PC-9 (cell line): ENCODE measurements around the gene STOML1. TPM values are rescaled to one million over a fixed set of nuclear protein-coding genes. Genes with fewer than 3 reads are reported as not detected.
A peak's percentile ranks its signal among the peaks of the same experiment; 100 is the strongest.

Source experiments
- BruUV-seq: library from RNA; stranded (reverse); fragments of 400-500 nt; replicated peaks from 2 replicates; lab custom pipeline; 2021; lab: Mats Ljungman, UMichigan
- CTCF ChIA-PET: fragments of 300-600 bp; sonication (Branson Sonifier 250); formaldehyde crosslinking; loops from one replicate; lab custom pipeline; 2022; ENCODE audit warnings: antibody characterized with exemption; lab: Charles Lee
- POLR2A ChIA-PET: fragments of 300-600 bp; sonication (Branson Sonifier 250); formaldehyde crosslinking; loops from one replicate; lab custom pipeline; 2022; ENCODE audit warnings: antibody characterized with exemption; ENCODE audit not compliant: unreplicated experiment; lab: Charles Lee
- DNase-seq, 2 experiments: peaks; one replicate each; pipeline versions ENCODE4 v3.0.0 to v3.0.0-alpha.2; 2015 to 2022; ENCODE audit warnings: mixed read lengths in 1 of 2
- H2AFZ ChIP-seq: fragments of 200-600 bp; sonication (generic); 2 replicates; pipeline ENCODE4 v1.8.1; 2017; ENCODE audit warnings: antibody characterized with exemption
- H3F3A ChIP-seq: fragments of 200-600 bp; sonication (generic); 2 replicates; pipeline ENCODE4 v1.8.1; 2017; ENCODE audit warnings: antibody characterized with exemption, mild to moderate bottlenecking, low read depth; ENCODE audit not compliant: insufficient read depth
- H3K27ac ChIP-seq: fragments of 200-600 bp; sonication (generic); 2 replicates; pipeline ENCODE4 v1.6.1; 2016; ENCODE audit warnings: mixed run types
- H3K27me3 ChIP-seq: fragments of 200-600 bp; sonication (generic); 2 replicates; pipeline ENCODE4 v1.6.1; 2016; ENCODE audit warnings: low read depth, mixed run types; ENCODE audit not compliant: insufficient read depth
- H3K36me3 ChIP-seq: fragments of 200-600 bp; sonication (generic); 2 replicates; pipeline ENCODE4 v1.6.1; 2016; ENCODE audit warnings: low read depth, mixed run types
- H3K4me1 ChIP-seq: fragments of 200-600 bp; sonication (generic); replicated peaks from 2 replicates; pipeline ENCODE4 v1.6.1; 2016; ENCODE audit warnings: mixed run types; ENCODE audit not compliant: insufficient read depth
- H3K4me2 ChIP-seq: fragments of 200-600 bp; sonication (generic); 2 replicates; pipeline ENCODE4 v1.6.1; 2017; ENCODE audit warnings: mixed run types
- H3K4me3 ChIP-seq: fragments of 200-600 bp; sonication (generic); 2 replicates; pipeline ENCODE4 v1.6.1; 2016; ENCODE audit warnings: mixed run types
- H3K79me2 ChIP-seq: fragments of 200-600 bp; sonication (generic); 2 replicates; pipeline ENCODE4 v1.6.1; 2017; ENCODE audit warnings: low read depth, mixed run types
- H3K9me2 ChIP-seq: fragments of 200-600 bp; sonication (generic); 2 replicates; pipeline ENCODE4 v1.8.1; 2017; ENCODE audit warnings: mild to moderate bottlenecking; ENCODE audit not compliant: insufficient read depth
- H3K9me3 ChIP-seq: fragments of 200-600 bp; sonication (generic); 2 replicates; pipeline ENCODE4 v1.8.1; 2016; ENCODE audit warnings: low read depth; ENCODE audit not compliant: insufficient read depth
- H4K20me1 ChIP-seq: fragments of 200-600 bp; sonication (generic); 2 replicates; pipeline ENCODE4 v1.8.1; 2017; ENCODE audit not compliant: insufficient read depth
- EZH2 ChIP-seq: fragments of 200-600 bp; sonication (generic); IDR thresholded peaks from 2 replicates; pipeline ENCODE4 v1.8.0; 2017; ENCODE audit warnings: antibody characterized with exemption, low read depth
- intact Hi-C: fragments of 100-400 bp; cut with micrococcal nuclease; formaldehyde crosslinking; loops from one replicate; pipeline ENCODE4 v1.10.0; 2022; ENCODE audit not compliant: unreplicated experiment
- total RNA-seq: library from RNA; stranded (reverse); gene quantifications from 2 replicates; pipeline ENCODE4 v1.2.3, GENCODE V29; 2021
- TF ChIP-seq, protein P1 (sequence below): fragments of 200-600 bp; sonication (generic); conservative IDR thresholded peaks from 2 replicates; pipeline ENCODE4 v1.6.1; 2017; ENCODE audit warnings: mixed run types, antibody characterized with exemption, mild to moderate bottlenecking, moderate library complexity

STOML1 gene
- total RNA-seq, 1 experiment from 2014 or later, result 6.1 TPM

GRCh38 chr15:73996939-73997338 lies 4.8 kb upstream of the STOML1 start:
- Histone ChIP-seq H3K27me3 (no peaks in the 10 kb centered on the region), H3K79me2 (peaks cover 34% of the 10 kb centered on the region), H3K9me2 (no peaks in the 10 kb centered on the region), H3K36me3 (no peaks in the 10 kb centered on the region), H4K20me1 (no peaks in the 10 kb centered on the region), H3K4me1 (peaks cover 27% of the 10 kb centered on the region), H3K4me3 (peak overlapping the region; percentile 92; the same call in 1 of the 2 replicates), H2AFZ (no peak overlapping the region), H3K27ac (no peak overlapping the region), H3K4me2 (peak overlapping the region; percentile 100), H3F3A (peaks cover 7% of the 10 kb centered on the region), H3K9me3 (no peaks in the 10 kb centered on the region)
- TF ChIP-seq, protein P1, sequence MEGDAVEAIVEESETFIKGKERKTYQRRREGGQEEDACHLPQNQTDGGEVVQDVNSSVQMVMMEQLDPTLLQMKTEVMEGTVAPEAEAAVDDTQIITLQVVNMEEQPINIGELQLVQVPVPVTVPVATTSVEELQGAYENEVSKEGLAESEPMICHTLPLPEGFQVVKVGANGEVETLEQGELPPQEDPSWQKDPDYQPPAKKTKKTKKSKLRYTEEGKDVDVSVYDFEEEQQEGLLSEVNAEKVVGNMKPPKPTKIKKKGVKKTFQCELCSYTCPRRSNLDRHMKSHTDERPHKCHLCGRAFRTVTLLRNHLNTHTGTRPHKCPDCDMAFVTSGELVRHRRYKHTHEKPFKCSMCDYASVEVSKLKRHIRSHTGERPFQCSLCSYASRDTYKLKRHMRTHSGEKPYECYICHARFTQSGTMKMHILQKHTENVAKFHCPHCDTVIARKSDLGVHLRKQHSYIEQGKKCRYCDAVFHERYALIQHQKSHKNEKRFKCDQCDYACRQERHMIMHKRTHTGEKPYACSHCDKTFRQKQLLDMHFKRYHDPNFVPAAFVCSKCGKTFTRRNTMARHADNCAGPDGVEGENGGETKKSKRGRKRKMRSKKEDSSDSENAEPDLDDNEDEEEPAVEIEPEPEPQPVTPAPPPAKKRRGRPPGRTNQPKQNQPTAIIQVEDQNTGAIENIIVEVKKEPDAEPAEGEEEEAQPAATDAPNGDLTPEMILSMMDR, result no peak
- BruUV-seq, result no TSS peak
- peak in 1 of 2 experiments; percentile 34 for DNase-seq
- intact Hi-C loops, result no loop called here
- CTCF ChIA-PET, result interaction anchor here (0.8 to 1.0 kb wide), 2 partner anchors 24 to 51 kb away, joined by 3 to 4 read pairs; no protein-coding TSS in a partner anchor
- POLR2A ChIA-PET, result no interaction called here

- H3F3A ChIP-seq, result peaks cover 7% of the 10 kb centered on the region
- no peaks in the 10 kb centered on the region for H3K9me3 ChIP-seq
- DNase-seq, result no peak
- H3K4me3 ChIP-seq, result peak overlapping the region; percentile 92; the same call in 1 of the 2 replicates
- intact Hi-C loops, result no loop called here
- no peaks in the 10 kb centered on the region for H4K20me1 ChIP-seq
- ChIA-PET CTCF (interaction anchor here (0.6 to 1.0 kb wide), 3 partner anchors 23 to 228 kb away, joined by 3 to 4 read pairs (median 3); no protein-coding TSS in a partner anchor), POLR2A (interaction anchor here (0.6 kb wide), 2 partner anchors 10 to 51 kb away, joined by 3 to 12 read pairs; no protein-coding TSS in a partner anchor)
- H3K9me2 ChIP-seq, result no peaks in the 10 kb centered on the region
- peaks cover 34% of the 10 kb centered on the region for H3K79me2 ChIP-seq
- H3K4me1 ChIP-seq, result peaks cover 30% of the 10 kb centered on the region
- H3K4me2 ChIP-seq, result peak overlapping the region; percentile 100
- H3K27ac ChIP-seq, result no peak overlapping the region
- TF ChIP-seq, protein P1, result no peak
- no peak for TF ChIP-seq EZH2
- H3K27me3 ChIP-seq, result no peaks in the 10 kb centered on the region
- H3K36me3 ChIP-seq, result no peaks in the 10 kb centered on the region
- H2AFZ ChIP-seq, result no peak overlapping the region
- no TSS peak for BruUV-seq
Measured at GRCh38 chr15:73996267-73996666, 4.2 kb upstream of the STOML1 start.

DNA sequence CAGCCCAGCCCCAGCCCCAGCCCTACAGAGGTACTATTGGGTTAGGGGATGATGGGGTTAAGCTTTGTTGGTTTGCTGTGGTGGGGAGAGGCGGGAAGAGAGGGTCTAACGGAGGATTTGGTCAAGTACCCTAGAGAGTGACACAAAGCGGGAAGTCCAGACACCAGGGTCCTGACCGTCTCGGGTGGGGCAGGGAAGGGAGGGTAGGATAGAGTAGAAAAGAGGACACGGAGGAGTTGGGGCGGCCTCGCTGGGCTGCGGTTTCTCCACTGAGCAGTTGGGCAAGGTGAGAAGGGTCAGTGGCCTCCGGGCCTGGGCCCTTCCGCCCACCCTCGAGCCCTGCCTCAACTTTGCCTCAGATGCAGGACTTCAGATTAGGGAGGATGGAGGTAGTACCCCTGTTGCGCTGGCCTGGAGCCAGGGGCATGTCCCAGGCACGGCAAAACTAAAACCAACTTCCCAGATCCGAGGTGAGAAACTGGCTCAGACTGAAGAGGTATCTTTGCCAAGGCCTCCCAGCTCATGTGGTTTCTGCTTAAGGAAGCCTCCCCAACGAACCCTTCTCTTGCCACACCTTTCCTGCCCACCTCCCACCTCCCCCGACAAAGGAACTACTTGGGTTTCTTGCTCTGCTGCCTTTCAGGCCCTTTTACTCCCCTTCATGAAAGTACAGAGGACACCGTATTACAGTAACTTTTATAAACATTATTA lies 3.0 kb upstream of the STOML1 start:
- no peak for DNase-seq
- no peaks in the 10 kb centered on the region for H3K9me2 ChIP-seq
- H3K27me3 ChIP-seq, result no peaks in the 10 kb centered on the region
- POLR2A ChIA-PET, result interaction anchor here (0.6 to 0.9 kb wide), 3 partner anchors 12 to 52 kb away, joined by 3 to 6 read pairs (median 5); no protein-coding TSS in a partner anchor
- no peaks in the 10 kb centered on the region for H4K20me1 ChIP-seq
- peaks cover 35% of the 10 kb centered on the region for H3K4me1 ChIP-seq
- TF ChIP-seq EZH2, result no peak
- peak overlapping the region; percentile 77 for H2AFZ ChIP-seq
- H3K36me3 ChIP-seq, result no peaks in the 10 kb centered on the region
- peaks cover 7% of the 10 kb centered on the region for H3F3A ChIP-seq
- intact Hi-C loops, result no loop called here
- peaks cover 34% of the 10 kb centered on the region for H3K79me2 ChIP-seq
- no peaks in the 10 kb centered on the region for H3K9me3 ChIP-seq
- peak overlapping the region; percentile 100 for H3K4me2 ChIP-seq
- peak overlapping the region; percentile 53 for H3K27ac ChIP-seq
- CTCF ChIA-PET, result interaction anchor here (0.7 to 1.7 kb wide), 5 partner anchors 12 to 59 kb away, joined by 3 to 13 read pairs (median 3); no protein-coding TSS in a partner anchor
- peak overlapping the region; percentile 92 for H3K4me3 ChIP-seq
- BruUV-seq, result TSS peak; percentile 50
